Vagina (tissue), 2 donors: Measurements from ENCODE around the gene CDH4. TPM values are rescaled to one million over a fixed set of nuclear protein-coding genes. Genes with fewer than 3 reads are reported as not detected.

Experiments
- DNase-seq, 2 donors: peaks; one replicate each; pipeline ENCODE4 v3.0.0-alpha.2; 2017; ENCODE audit errors: extremely low spot score in 2 of 2
- H3K27ac ChIP-seq: fragments of 200-600 bp; sonication (generic); one replicate; pipeline ENCODE4 v1.5.1; 2019
- H3K27me3 ChIP-seq: fragments of 200-600 bp; sonication (generic); one replicate; pipeline ENCODE4 v1.5.1; 2019
- H3K36me3 ChIP-seq, 2 donors: fragments of 200-600 bp; sonication (generic); one replicate each; pipeline ENCODE4 v1.5.1; 2017 to 2019
- H3K4me1 ChIP-seq: fragments of 200-600 bp; sonication (generic); one replicate; pipeline ENCODE4 v1.5.1; 2019
- H3K4me3 ChIP-seq, 2 donors: fragments of 200-600 bp; sonication (generic); 1 replicate in 1 of 2; 2 replicates in 1 of 2; pipeline ENCODE4 v1.5.1; 2016 to 2019
- H3K9me3 ChIP-seq: fragments of 200-600 bp; sonication (generic); one replicate; pipeline ENCODE4 v1.5.1; 2019
- CTCF ChIP-seq, 3 experiments: fragments of 450-650 bp in 2 of 3; fragments of 200-600 bp in 1 of 3; sonication (generic) in 1 of 3; IDR thresholded peaks; one replicate each; pipeline ENCODE4 v1.5.1; 2017 to 2019; ENCODE audit warnings: antibody characterized with exemption in 3 of 3, mild to moderate bottlenecking in 2 of 3, moderate library complexity in 2 of 3
- POLR2A ChIP-seq, 2 donors: fragments of 450-650 bp; IDR thresholded peaks; one replicate each; pipeline ENCODE4 v1.6.1; 2017; ENCODE audit warnings: antibody characterized with exemption in 2 of 2, mild to moderate bottlenecking in 2 of 2, moderate library complexity in 2 of 2
- POLR2AphosphoS5 ChIP-seq, 2 donors: sonication (generic); formaldehyde crosslinking; IDR thresholded peaks; one replicate each; pipeline ENCODE4 v1.9.0; 2017; ENCODE audit warnings: antibody characterized with exemption in 2 of 2, mild to moderate bottlenecking in 2 of 2, low read depth in 1 of 2; ENCODE audit not compliant: insufficient read depth in 1 of 2
- intact Hi-C: fragments of 100-400 bp; cut with DNase I; formaldehyde crosslinking; loops from one replicate; pipeline ENCODE4 v1.15.1; 2023
- total RNA-seq: library from RNA; depleted of rRNA; stranded (reverse); fragments of >200 nt; gene quantifications from one replicate; pipeline ENCODE4 v1.2.3, GENCODE V29; 2016

Gene CDH4
- total RNA-seq, 1 donor from 2014 or later: 0.25 TPM

DNA sequence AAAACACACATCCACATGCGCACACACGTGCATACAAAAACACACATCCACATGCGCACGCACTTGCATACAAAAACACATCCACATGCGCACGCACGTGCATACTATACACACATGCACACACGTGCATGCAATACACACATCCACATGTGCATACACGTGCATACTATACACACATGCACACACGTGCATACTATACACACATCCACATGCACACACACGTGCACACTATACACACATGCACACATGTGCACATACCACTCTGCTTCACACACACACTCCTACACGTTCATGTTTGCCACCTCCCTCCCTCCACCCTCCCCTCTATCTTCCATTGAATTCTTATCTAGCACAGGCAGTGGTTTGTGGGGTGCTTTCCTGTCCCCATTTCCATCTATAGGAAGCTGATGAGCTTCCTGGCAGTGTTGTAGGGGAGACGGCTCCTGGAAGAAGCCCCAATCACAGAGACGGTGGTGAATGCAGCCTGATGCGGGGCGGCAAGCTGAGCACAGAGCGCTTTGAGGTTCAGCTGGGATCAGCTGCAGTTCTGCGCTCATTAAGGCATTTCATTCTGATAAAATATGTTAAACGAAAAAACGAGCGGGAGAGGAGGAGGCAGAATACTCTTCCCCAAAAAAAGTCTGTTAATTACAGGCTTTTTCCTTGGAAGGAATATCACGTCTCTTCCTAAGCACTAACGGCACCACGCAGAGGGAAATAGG lies 525.9 kb downstream of the CDH4 start:
- intact Hi-C loops: no loop called here
- no peak for DNase-seq
- Histone ChIP-seq H3K4me1 (no peaks in the 10 kb centered on the region), H3K4me3 (no peak overlapping the region), H3K9me3 (no peaks in the 10 kb centered on the region), H3K27ac (no peak overlapping the region), H3K27me3 (no peaks in the 10 kb centered on the region), H3K36me3 (no peaks in the 10 kb centered on the region)
- TF ChIP-seq POLR2AphosphoS5 (IDR thresholded peaks at IDR 0.05; ENCODE audit: insufficient read depth in 1 of 2, low read depth in 1 of 2): no peak

- no peaks in the 10 kb centered on the region for H3K36me3 ChIP-seq
- TF ChIP-seq POLR2AphosphoS5 (IDR thresholded peaks at IDR 0.05; ENCODE audit: insufficient read depth in 1 of 2, low read depth in 1 of 2): no peak
- TF ChIP-seq POLR2A (IDR thresholded peaks at IDR 0.05): no peak
- no peak for TF ChIP-seq CTCF (IDR thresholded peaks at IDR 0.05)
- H3K27me3 ChIP-seq: no peaks in the 10 kb centered on the region
- DNase-seq: no peak
- no peak overlapping the region for H3K4me3 ChIP-seq
- H3K4me1 ChIP-seq: no peaks in the 10 kb centered on the region
- intact Hi-C loops: no loop called here
- no peak overlapping the region for H3K27ac ChIP-seq
- no peaks in the 10 kb centered on the region for H3K9me3 ChIP-seq
Measured at GRCh38 chr20:61778495-61778863, 526.4 kb downstream of the CDH4 start.

GRCh38 chr20:61779176-61779965 lies 527.3 kb downstream of the CDH4 start:
- H3K9me3 ChIP-seq: no peaks in the 10 kb centered on the region
- H3K36me3 ChIP-seq: no peaks in the 10 kb centered on the region
- no peak for TF ChIP-seq POLR2AphosphoS5 (IDR thresholded peaks at IDR 0.05; ENCODE audit: insufficient read depth in 1 of 2, low read depth in 1 of 2)
- no peak for DNase-seq
- intact Hi-C loops: no loop called here
- no peak overlapping the region for H3K4me3 ChIP-seq
- no peaks in the 10 kb centered on the region for H3K4me1 ChIP-seq
- H3K27me3 ChIP-seq: no peaks in the 10 kb centered on the region
- no peak overlapping the region for H3K27ac ChIP-seq

DNA sequence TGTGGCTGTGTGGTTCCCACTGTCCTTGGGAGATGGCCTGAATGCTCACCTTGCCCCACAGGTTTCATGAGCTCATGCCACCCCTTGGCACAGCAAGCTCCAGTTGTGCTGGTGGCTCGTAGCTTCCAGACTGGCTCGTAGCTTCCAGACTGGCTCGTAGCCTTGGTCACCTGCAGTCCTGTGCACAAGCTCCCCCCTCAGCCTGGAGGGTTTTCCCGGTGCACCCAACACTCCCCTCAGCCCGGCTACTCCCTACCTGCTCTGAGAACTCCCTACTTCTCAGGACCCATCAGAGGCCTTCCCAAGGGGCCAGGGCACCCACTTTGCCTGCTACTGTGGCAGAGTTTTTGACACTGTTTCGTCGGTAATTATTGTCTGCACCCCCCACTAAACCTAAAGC lies 528.0 kb downstream of the CDH4 start:
- H3K36me3 ChIP-seq: no peaks in the 10 kb centered on the region
- no peaks in the 10 kb centered on the region for H3K4me1 ChIP-seq
- TF ChIP-seq POLR2A (IDR thresholded peaks at IDR 0.05): no peak
- no peak for TF ChIP-seq POLR2AphosphoS5 (IDR thresholded peaks at IDR 0.05; ENCODE audit: insufficient read depth in 1 of 2, low read depth in 1 of 2)
- no peak for TF ChIP-seq CTCF (IDR thresholded peaks at IDR 0.05)
- DNase-seq: no peak
- H3K27ac ChIP-seq: no peak overlapping the region
- H3K9me3 ChIP-seq: no peaks in the 10 kb centered on the region
- no peak overlapping the region for H3K4me3 ChIP-seq
- intact Hi-C loops: no loop called here
- H3K27me3 ChIP-seq: no peaks in the 10 kb centered on the region

DNA sequence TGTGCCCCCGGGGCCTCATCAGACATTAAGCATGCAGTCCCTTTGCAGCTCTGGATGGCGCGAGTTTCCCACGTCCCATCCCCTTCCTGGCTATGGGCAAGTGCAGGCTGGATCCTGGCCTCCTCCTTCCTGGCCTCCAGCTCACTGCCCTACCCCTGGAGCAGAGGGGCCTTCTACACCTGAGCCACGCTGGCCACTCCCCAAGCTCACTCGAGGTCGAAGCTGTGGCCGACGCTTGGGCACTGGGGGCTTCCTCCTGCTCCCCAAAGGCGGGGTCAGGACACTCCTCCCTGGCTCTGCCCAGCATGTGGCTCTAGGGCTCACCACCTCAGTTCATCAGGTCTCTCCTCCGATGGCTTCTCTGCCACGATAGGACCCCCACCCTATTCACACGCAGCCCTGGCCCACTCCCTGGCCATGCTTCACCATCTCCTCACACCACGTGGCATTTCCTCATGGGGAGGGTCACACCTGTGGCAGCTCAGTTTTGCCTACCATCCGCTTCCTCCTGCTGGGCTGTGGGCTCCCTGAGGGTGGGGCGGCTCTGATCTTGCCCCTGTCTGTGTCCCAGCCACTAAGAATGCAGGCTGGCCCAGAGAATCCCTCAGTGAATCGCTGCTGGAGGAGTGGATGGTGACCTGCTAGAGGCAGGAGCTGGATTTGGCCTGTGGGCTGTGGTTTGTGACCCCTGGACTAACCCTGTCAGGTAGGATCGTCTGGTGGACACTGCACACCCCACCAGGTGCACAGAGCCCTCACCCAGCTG lies 532.9 kb downstream of the CDH4 start:
- Histone ChIP-seq H3K27ac (no peak overlapping the region), H3K4me3 (no peak overlapping the region), H3K36me3 (no peaks in the 10 kb centered on the region), H3K4me1 (no peaks in the 10 kb centered on the region), H3K9me3 (no peaks in the 10 kb centered on the region), H3K27me3 (no peaks in the 10 kb centered on the region)
- TF ChIP-seq POLR2A (IDR thresholded peaks at IDR 0.05) (no peak), POLR2AphosphoS5 (IDR thresholded peaks at IDR 0.05; ENCODE audit: insufficient read depth in 1 of 2, low read depth in 1 of 2) (no peak), CTCF (IDR thresholded peaks at IDR 0.05) (no peak)
- intact Hi-C loops: no loop called here
- no peak for DNase-seq
